ENCODE data around the gene NFATC2. TPM values are rescaled to one million over a fixed set of nuclear protein-coding genes. Genes with fewer than 3 reads are reported as not detected.

The NFATC2 gene
- total RNA-seq, 1 donor from 2014 or later = 1.9 TPM

DNA sequence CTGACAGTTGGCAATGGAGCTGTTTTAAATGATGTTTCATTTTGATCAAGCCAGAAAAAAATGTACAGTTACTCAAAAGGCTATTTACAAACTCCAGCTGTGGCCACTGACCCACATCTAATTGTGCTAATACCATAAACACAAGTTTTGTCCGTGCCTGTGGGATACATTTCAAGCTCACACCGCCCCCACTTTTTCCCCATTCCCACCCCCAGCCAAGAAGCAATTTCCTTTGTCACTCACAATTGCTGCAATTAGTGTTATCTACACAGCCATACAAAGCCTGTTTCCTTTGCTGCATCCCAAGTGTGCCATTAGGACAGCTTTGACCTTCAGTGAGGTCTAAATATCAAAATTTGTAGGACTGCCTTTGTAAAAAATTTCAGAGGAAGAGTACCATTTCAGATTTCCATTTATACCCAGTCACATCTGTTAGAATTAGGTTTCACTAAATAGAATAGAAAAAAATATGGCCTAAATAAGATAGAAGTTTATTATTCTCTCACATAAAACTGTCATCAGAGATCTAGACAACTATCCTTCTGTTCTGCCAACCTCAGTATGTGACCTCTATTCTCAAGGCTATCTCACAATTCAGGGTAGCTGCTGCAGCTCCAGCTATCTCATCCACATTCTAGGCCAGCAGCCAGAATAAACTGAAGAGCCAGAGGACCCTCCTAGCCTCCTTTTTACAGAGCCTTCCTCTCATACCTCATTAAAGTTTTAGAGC is 202.6 kb downstream of the NFATC2 start:
- no peak for DNase-seq (ENCODE audit: low read depth)
- H3K4me3 ChIP-seq (ENCODE audit: low read depth, low read length) = no peak overlapping the region
- TF ChIP-seq, protein P1, sequence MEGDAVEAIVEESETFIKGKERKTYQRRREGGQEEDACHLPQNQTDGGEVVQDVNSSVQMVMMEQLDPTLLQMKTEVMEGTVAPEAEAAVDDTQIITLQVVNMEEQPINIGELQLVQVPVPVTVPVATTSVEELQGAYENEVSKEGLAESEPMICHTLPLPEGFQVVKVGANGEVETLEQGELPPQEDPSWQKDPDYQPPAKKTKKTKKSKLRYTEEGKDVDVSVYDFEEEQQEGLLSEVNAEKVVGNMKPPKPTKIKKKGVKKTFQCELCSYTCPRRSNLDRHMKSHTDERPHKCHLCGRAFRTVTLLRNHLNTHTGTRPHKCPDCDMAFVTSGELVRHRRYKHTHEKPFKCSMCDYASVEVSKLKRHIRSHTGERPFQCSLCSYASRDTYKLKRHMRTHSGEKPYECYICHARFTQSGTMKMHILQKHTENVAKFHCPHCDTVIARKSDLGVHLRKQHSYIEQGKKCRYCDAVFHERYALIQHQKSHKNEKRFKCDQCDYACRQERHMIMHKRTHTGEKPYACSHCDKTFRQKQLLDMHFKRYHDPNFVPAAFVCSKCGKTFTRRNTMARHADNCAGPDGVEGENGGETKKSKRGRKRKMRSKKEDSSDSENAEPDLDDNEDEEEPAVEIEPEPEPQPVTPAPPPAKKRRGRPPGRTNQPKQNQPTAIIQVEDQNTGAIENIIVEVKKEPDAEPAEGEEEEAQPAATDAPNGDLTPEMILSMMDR (conservative IDR thresholded peaks at IDR 0.05; ENCODE audit: low read depth, low read length) = no peak

DNA sequence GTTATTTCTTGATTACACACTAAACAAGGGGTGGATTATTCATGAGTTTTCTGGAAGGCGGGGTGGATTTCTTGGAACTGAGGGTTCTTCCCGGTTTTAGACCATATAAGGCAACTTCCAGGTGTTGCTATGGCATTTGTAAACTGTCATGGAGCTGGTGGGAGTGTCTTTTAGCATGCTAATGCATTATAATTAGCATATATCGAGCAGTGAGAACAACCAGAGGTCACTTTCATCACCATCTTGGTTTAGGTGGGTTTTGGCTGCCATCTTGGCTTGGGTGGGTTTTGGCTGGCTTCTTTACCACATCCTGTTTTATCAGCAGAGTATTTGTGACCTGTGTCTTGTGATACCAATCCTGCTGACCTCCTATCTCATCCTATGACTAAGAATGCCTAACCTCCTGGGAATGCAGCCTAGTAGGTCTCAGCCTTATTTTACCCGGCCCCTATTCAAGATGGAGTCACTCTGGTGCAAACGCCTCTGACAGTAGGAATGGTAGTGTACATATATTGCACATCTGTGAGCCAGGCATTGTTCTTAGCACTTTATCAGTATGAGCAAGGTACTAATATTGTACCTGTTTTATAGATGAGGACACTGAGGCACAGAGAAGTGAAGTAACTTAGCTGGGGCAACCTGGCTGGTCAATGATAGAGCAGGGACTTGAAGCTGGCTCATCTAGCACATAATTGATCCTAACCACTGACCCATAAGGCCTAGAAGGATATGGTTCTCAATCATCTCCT is 203.7 kb downstream of the NFATC2 start:
- no peak for DNase-seq (ENCODE audit: low read depth)
- TF ChIP-seq, protein P1 (conservative IDR thresholded peaks at IDR 0.05; ENCODE audit: low read depth, low read length) = no peak
- no peak overlapping the region for H3K4me3 ChIP-seq (ENCODE audit: low read depth, low read length)

- DNase-seq (ENCODE audit: low read depth) = no peak
- H3K4me3 ChIP-seq (ENCODE audit: low read depth, low read length) = no peak overlapping the region
- TF ChIP-seq, protein P1 (conservative IDR thresholded peaks at IDR 0.05; ENCODE audit: low read depth, low read length) = no peak
These were observed 205.3 kb downstream of the NFATC2 start for GRCh38 chr20:51337126-51337805.

Other genes starting within 250 kb of the NFATC2 start
- 16.4 and 22.5 TPM in 2 replicates for gene ATP9A, start 225.7 kb upstream of the NFATC2 start, total RNA-seq

Data from epithelial cell of proximal tubule (primary cell).